NB4 (cell line): Measurements from ENCODE around the gene AGPAT1.

Source experiments
- CTCF ChIP-seq: IDR thresholded peaks from one replicate; pipeline ENCODE4 v1.5.1; 2012; ENCODE audit warnings: low read depth, low read length
- MAX ChIP-seq: IDR thresholded peaks from 2 replicates; pipeline ENCODE4 v1.6.1; 2011; ENCODE audit warnings: low read depth, low read length
- POLR2A ChIP-seq: IDR thresholded peaks from 2 replicates; pipeline ENCODE4 v1.6.1; 2011; ENCODE audit warnings: mild to moderate bottlenecking; ENCODE audit not compliant: insufficient read length; ENCODE audit errors: extremely low read depth

DNA sequence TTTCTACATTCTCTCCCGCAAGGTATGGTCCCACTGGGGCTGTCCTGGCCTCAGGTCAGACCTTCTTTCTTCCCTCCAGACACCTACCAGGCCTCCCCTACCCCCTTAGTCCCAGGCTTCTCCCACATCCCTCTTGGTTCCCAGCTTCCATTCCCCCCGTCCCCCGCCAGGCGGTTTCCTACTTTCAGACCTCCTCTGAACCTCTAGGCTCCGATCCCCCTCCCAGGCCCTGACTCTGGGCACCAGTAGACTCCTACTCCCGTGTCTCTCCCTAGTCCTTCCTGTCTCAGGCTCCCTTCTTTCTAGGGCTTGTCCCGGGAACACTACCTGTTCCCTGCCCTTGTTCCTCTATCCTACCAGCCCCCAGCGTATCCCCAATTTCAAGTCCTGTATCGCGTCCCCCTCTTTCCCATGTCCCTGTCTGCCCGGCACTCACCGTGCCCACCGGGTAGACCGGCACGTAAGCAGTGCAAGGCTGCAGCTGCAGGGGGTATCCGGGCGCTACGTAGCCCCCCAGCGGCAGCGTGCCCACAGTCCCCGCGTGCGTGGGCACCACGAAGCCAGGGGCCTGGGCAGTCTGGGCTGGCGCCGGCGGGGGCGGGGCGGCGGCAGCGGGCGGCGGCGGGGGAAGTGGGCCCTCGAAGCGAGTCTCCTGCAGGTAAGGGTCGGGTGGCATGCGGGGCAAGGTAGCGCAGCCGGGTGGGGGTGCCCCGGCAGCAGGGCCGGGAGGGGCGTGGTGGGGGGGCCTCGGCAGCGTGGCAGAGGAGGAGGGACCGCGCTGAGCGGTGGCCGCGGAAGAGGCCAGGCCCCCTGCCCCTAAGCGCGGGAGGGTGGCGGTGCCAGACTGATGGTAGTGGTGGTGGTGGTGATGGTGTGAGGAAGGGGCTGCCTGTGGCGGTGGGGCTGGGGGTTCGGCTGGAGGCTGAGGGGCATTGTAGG is 25.7 kb downstream of the AGPAT1 start:
- TF ChIP-seq CTCF = no peak
- TF ChIP-seq POLR2A = no peak
- TF ChIP-seq MAX = no peak
